Calu3 (cell line): ENCODE results near the gene ULK4. TPM values are rescaled to one million over a fixed set of nuclear protein-coding genes. Genes with fewer than 3 reads are reported as not detected.

Experiments used
- BruUV-seq: library from RNA; stranded (reverse); fragments of 400-500 nt; replicated peaks from 2 replicates; lab custom pipeline; 2021; lab: Mats Ljungman, UMichigan
- CTCF ChIA-PET: fragments of 300-600 bp; sonication (Branson Sonifier 250); formaldehyde crosslinking; loops from one replicate; lab custom pipeline; 2022; ENCODE audit warnings: antibody characterized with exemption; lab: Charles Lee
- DNase-seq: peaks from one replicate; pipeline ENCODE4 v3.0.0; 2022
- H3K27ac Mint-ChIP-seq: one replicate; pipeline ENCODE4 v1.8.0; 2022; ENCODE audit warnings: mixed read lengths; ENCODE audit not compliant: unreplicated experiment
- H3K27me3 Mint-ChIP-seq: one replicate; pipeline ENCODE4 v1.8.0; 2022; ENCODE audit warnings: mixed read lengths; ENCODE audit not compliant: unreplicated experiment
- H3K36me3 Mint-ChIP-seq: one replicate; pipeline ENCODE4 v1.8.0; 2022; ENCODE audit warnings: mild to moderate bottlenecking, moderate library complexity, mixed read lengths; ENCODE audit not compliant: insufficient read depth, unreplicated experiment
- H3K4me1 Mint-ChIP-seq: one replicate; pipeline ENCODE4 v1.8.0; 2022; ENCODE audit warnings: mild to moderate bottlenecking, low read depth, mixed read lengths; ENCODE audit not compliant: unreplicated experiment
- H3K4me3 Mint-ChIP-seq: one replicate; pipeline ENCODE4 v1.8.0; 2022; ENCODE audit warnings: mild to moderate bottlenecking, low read depth, moderate library complexity, mixed read lengths; ENCODE audit not compliant: unreplicated experiment
- H3K9me3 Mint-ChIP-seq: one replicate; pipeline ENCODE4 v1.8.0; 2022; ENCODE audit warnings: low read depth, mixed read lengths; ENCODE audit not compliant: unreplicated experiment
- intact Hi-C: fragments of 100-400 bp; cut with micrococcal nuclease; formaldehyde crosslinking; loops from one replicate; pipeline ENCODE4 v1.10.0; 2022; ENCODE audit not compliant: unreplicated experiment
- total RNA-seq: library from RNA; stranded (reverse); gene quantifications from 2 replicates; pipeline ENCODE4 v1.2.3, GENCODE V29; 2022
- TF ChIP-seq, protein P1 (sequence below): fragments of 200-600 bp; IDR thresholded peaks from one replicate; pipeline ENCODE4 v1.8.0; 2022; ENCODE audit warnings: antibody characterized with exemption; ENCODE audit not compliant: unreplicated experiment

ULK4 gene
- total RNA-seq, 1 experiment from 2014 or later, result 8.7 TPM

DNA sequence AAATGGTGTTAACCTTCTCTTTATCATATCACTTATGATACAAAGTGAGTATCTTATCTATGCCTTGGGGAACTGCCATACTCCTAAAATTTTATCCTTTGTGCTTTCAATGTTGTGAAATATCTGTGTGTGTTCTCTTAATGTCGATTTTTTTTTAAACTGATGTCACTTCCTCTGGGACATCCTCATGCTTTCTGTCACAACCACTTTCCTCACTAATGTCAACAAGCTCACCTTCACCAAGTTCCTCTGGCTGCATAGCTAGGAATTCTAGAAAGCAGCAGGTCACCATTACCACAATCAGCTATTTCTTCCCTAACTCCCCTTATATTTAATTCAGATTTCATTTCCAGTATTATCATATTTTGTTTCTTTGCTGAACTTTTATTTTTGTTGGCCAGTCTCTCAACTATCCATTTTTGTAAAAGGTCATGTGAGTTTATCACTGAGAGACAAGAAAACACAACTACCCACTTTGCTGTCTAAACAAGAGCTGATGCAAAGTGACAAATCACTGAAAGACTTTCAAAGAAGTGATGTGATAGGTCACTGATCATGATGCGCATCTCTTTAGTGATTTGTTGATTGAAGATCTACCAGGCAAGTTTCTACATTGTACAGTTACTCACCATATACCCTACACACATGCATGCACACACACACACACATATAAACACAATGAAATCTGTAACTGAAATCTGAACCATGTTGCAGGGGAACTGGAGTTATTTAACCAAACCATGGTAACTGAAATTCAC lies 369.0 kb downstream of the ULK4 start:
- TF ChIP-seq, protein P1, sequence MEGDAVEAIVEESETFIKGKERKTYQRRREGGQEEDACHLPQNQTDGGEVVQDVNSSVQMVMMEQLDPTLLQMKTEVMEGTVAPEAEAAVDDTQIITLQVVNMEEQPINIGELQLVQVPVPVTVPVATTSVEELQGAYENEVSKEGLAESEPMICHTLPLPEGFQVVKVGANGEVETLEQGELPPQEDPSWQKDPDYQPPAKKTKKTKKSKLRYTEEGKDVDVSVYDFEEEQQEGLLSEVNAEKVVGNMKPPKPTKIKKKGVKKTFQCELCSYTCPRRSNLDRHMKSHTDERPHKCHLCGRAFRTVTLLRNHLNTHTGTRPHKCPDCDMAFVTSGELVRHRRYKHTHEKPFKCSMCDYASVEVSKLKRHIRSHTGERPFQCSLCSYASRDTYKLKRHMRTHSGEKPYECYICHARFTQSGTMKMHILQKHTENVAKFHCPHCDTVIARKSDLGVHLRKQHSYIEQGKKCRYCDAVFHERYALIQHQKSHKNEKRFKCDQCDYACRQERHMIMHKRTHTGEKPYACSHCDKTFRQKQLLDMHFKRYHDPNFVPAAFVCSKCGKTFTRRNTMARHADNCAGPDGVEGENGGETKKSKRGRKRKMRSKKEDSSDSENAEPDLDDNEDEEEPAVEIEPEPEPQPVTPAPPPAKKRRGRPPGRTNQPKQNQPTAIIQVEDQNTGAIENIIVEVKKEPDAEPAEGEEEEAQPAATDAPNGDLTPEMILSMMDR, result no peak
- Mint-ChIP-seq H3K4me3 (no peak overlapping the region), H3K4me1 (no peaks in the 10 kb centered on the region), H3K9me3 (no peaks in the 10 kb centered on the region), H3K36me3 (no peaks in the 10 kb centered on the region), H3K27ac (no peak overlapping the region), H3K27me3 (no peaks in the 10 kb centered on the region)
- intact Hi-C loops, result no loop called here
- CTCF ChIA-PET, result interaction anchor here (0.6 kb wide), 1 partner anchor 795 kb away, joined by 4 read pairs; no protein-coding TSS in a partner anchor
- no TSS peak for BruUV-seq
- DNase-seq, result no peak

DNA sequence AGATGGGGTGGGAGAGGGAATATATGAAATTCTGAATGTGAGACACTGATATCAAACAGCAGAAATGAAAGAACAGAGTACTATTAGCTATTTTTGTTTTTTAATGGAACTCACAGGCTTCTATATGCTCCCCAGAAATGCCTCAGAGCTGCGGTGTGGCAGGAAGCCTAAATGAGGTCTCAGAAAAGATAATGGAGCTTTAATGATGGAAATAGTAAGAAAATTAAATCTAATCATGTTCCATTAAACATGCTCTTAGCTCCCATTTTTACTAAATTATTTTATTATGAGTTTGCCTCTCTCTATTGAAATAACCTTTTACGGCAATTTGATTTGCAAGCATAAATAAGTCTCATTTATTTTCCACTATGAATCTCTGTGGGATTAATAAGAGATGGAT lies 378.9 kb downstream of the ULK4 start:
- intact Hi-C loops, result no loop called here
- TF ChIP-seq, protein P1, result no peak
- no peak for DNase-seq
- no peaks in the 10 kb centered on the region for H3K27me3 Mint-ChIP-seq
- H3K4me3 Mint-ChIP-seq, result no peak overlapping the region
- peaks cover 3% of the 10 kb centered on the region for H3K9me3 Mint-ChIP-seq
- no peak overlapping the region for H3K27ac Mint-ChIP-seq
- CTCF ChIA-PET, result interaction anchor here (0.6 kb wide), 1 partner anchor 890 kb away, joined by 5 read pairs; no protein-coding TSS in a partner anchor
- no peaks in the 10 kb centered on the region for H3K36me3 Mint-ChIP-seq
- no TSS peak for BruUV-seq
- no peaks in the 10 kb centered on the region for H3K4me1 Mint-ChIP-seq

DNA sequence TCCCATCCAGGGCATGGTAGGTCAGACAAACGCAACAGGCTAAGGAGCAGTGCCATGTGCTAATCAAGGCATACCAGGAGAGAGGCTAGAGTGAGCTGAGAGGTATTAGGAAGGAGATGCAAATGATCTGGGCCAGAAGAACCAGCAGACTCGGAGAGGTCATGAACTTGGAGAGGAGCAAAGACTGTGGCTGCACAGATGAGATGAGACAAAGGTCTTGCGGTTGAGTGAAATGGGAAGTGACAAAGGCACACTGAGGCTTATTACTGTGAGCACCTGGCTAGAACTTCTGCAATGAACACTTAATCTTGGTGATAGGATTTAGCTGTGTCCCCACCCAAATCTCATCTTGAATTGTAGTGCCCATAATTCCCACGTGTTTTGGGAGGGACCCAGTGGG lies 380.2 kb downstream of the ULK4 start:
- Mint-ChIP-seq H3K4me3 (no peak overlapping the region), H3K27me3 (no peaks in the 10 kb centered on the region), H3K27ac (no peak overlapping the region), H3K9me3 (peaks cover 3% of the 10 kb centered on the region), H3K36me3 (no peaks in the 10 kb centered on the region), H3K4me1 (no peaks in the 10 kb centered on the region)
- TF ChIP-seq, protein P1, result no peak
- CTCF ChIA-PET, result no interaction called here
- DNase-seq, result no peak
- intact Hi-C loops, result no loop called here
- BruUV-seq, result no TSS peak

DNA sequence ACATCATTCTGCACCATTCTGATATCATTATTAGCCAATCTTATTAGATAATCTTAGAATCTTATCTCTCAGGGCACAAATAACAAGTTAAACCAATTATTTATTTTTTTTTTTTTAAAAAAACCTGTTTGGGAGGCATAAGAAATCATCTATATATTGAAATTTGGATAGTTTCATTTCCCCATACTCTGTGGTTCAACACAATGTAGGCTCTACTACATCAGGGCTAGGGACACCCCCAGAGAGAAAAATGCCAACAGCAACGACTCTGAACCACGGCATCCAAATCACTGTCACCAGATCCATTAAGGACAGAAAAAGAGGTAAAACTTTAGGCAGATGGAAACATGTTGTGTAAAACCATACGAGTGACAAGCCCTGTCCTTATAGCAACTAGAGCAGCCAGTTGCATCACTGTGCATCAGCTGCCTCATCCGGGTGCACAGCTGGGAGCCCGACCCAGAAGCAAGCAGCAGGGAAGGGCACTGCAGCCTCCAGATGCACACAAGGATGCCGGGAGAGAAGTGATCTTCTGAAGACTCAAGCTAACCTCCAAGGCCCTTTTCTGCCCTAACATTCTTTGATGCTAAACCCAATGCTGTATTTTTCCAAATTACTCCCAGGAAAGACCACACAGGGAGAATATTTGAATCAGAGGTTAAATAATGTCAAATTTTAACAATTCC lies 381.5 kb downstream of the ULK4 start:
- DNase-seq, result no peak
- no peak overlapping the region for H3K27ac Mint-ChIP-seq
- peaks cover 3% of the 10 kb centered on the region for H3K9me3 Mint-ChIP-seq
- H3K36me3 Mint-ChIP-seq, result no peaks in the 10 kb centered on the region
- TF ChIP-seq, protein P1, result no peak
- CTCF ChIA-PET, result no interaction called here
- H3K27me3 Mint-ChIP-seq, result no peaks in the 10 kb centered on the region
- H3K4me1 Mint-ChIP-seq, result no peaks in the 10 kb centered on the region
- BruUV-seq, result no TSS peak
- intact Hi-C loops, result no loop called here
- H3K4me3 Mint-ChIP-seq, result no peak overlapping the region
